GM12891 (cell line): ENCODE data around the gene NKX2-4.

Source experiments
- POLR2A ChIP-seq: IDR thresholded peaks from 2 replicates; pipeline ENCODE4 v1.6.1; 2011; ENCODE audit warnings: low read depth, low read length, control low read depth
- POLR2AphosphoS5 ChIP-seq: IDR thresholded peaks from 2 replicates; pipeline ENCODE4 v1.6.1; 2011; ENCODE audit warnings: low read depth, low read length, control low read depth

- TF ChIP-seq POLR2A, result no peak
- TF ChIP-seq POLR2AphosphoS5, result no peak
These were observed 26.1 kb downstream of the NKX2-4 start for GRCh38 chr20:21371193-21371592.
